Measurements from ENCODE around the gene PARVA.

GRCh38 chr11:12523180-12523924 is 146.0 kb downstream of the PARVA start:
- TF ChIP-seq CTCF (IDR thresholded peaks at IDR 0.05; ENCODE audit: low read depth, low read length) (no peak), MAX (IDR thresholded peaks at IDR 0.05; ENCODE audit: low read depth, low read length) (no peak), MYC (IDR thresholded peaks at IDR 0.05; ENCODE audit: low read depth, low read length) (no peak)
